ES-I3 (cell line): ENCODE data around the gene COL6A2.
"Not testable (repeated sequence)": the region's sequence is repeated elsewhere in the genome, so short reads cannot be mapped to it uniquely, and the experiment has no call there.

Source experiments
- H3K36me3 ChIP-seq: 2 replicates; pipeline ENCODE4 v1.6.1; 2013; ENCODE audit warnings: mild to moderate bottlenecking, low read length, control low read depth, moderate library complexity; ENCODE audit not compliant: insufficient read depth
- H3K4me1 ChIP-seq: 2 replicates; pipeline ENCODE4 v1.6.1; 2013; ENCODE audit warnings: mild to moderate bottlenecking, control low read depth, low read length; ENCODE audit not compliant: insufficient read depth
- H3K9ac ChIP-seq: 2 replicates; pipeline ENCODE4 v1.6.1; 2013; ENCODE audit warnings: low read depth, mild to moderate bottlenecking, low read length, moderate library complexity
- H3K9me3 ChIP-seq: 2 replicates; pipeline ENCODE4 v1.6.1; 2013; ENCODE audit warnings: mild to moderate bottlenecking, low read length, moderate library complexity; ENCODE audit not compliant: control insufficient read depth, insufficient read depth

COL6A2 gene

GRCh38 chr21:46165098-46165497 lies 67.2 kb downstream of the COL6A2 start:
- H3K4me1 ChIP-seq, result no peaks in the 10 kb centered on the region
- no peaks in the 10 kb centered on the region for H3K9me3 ChIP-seq
- no peak overlapping the region for H3K9ac ChIP-seq
- no peaks in the 10 kb centered on the region; the same call in 1 of the 2 replicates for H3K36me3 ChIP-seq

- H3K9ac ChIP-seq, result no peak overlapping the region
- H3K9me3 ChIP-seq, result no peaks in the 10 kb centered on the region
- H3K4me1 ChIP-seq, result no peaks in the 10 kb centered on the region
- no peaks in the 10 kb centered on the region; the same call in 1 of the 2 replicates for H3K36me3 ChIP-seq
Measured at GRCh38 chr21:46168238-46168637, 70.3 kb downstream of the COL6A2 start.

GRCh38 chr21:46168659-46169386 lies 70.9 kb downstream of the COL6A2 start:
- Histone ChIP-seq H3K4me1 (no peaks in the 10 kb centered on the region), H3K36me3 (no peaks in the 10 kb centered on the region; the same call in 1 of the 2 replicates), H3K9ac (no peak overlapping the region), H3K9me3 (no peaks in the 10 kb centered on the region)

- not testable (repeated sequence) for H3K9ac ChIP-seq, H3K4me1 ChIP-seq, H3K9me3 ChIP-seq, H3K36me3 ChIP-seq
Measured at GRCh38 chr21:46170436-46171193, 72.7 kb downstream of the COL6A2 start.

- Histone ChIP-seq H3K4me1 (no peaks in the 10 kb centered on the region), H3K36me3 (no peaks in the 10 kb centered on the region), H3K9ac (no peak overlapping the region), H3K9me3 (no peaks in the 10 kb centered on the region)
Measured at GRCh38 chr21:46171585-46171984, 73.7 kb downstream of the COL6A2 start.

- Histone ChIP-seq H3K36me3 (no peaks in the 10 kb centered on the region), H3K4me1 (no peaks in the 10 kb centered on the region), H3K9me3 (no peaks in the 10 kb centered on the region; the same call in 1 of the 2 replicates), H3K9ac (no peak overlapping the region)
Measured at GRCh38 chr21:46171996-46172862, 74.3 kb downstream of the COL6A2 start.

GRCh38 chr21:46172863-46173528 lies 75.1 kb downstream of the COL6A2 start:
- no peaks in the 10 kb centered on the region; the same call in 1 of the 2 replicates for H3K9me3 ChIP-seq

GRCh38 chr21:46173573-46173972 lies 75.7 kb downstream of the COL6A2 start:
- Histone ChIP-seq H3K36me3 (no peaks in the 10 kb centered on the region), H3K4me1 (no peaks in the 10 kb centered on the region), H3K9ac (no peak overlapping the region), H3K9me3 (no peaks in the 10 kb centered on the region; the same call in 1 of the 2 replicates)

More at GRCh38 chr21:46172863-46173528, 75.1 kb downstream of the COL6A2 start:
- Histone ChIP-seq H3K36me3 (no peaks in the 10 kb centered on the region), H3K4me1 (no peaks in the 10 kb centered on the region), H3K9ac (no peak overlapping the region)

GRCh38 chr21:46176443-46177129 lies 78.7 kb downstream of the COL6A2 start:
- H3K9ac ChIP-seq, H3K9me3 ChIP-seq, H3K4me1 ChIP-seq, H3K36me3 ChIP-seq: not testable (repeated sequence)

GRCh38 chr21:46178961-46179360 lies 81.0 kb downstream of the COL6A2 start:
- no peaks in the 10 kb centered on the region; the same call in 1 of the 2 replicates for H3K9me3 ChIP-seq
- H3K9ac ChIP-seq, result no peak overlapping the region
- H3K4me1 ChIP-seq, result 0 out of 2 replicates have a peak, but pooled peaks cover 7% of the 10 kb centered on the region
- H3K36me3 ChIP-seq, result no peaks in the 10 kb centered on the region
